ENCODE measurements around the gene EVA1A. TPM values are rescaled to one million over a fixed set of nuclear protein-coding genes. Genes with fewer than 3 reads are reported as not detected.

The EVA1A gene
- total RNA-seq, 2 experiments from 2014 or later: not detected

GRCh38 chr2:75602724-75603342 is 42.1 kb upstream of the EVA1A start:
- intact Hi-C loops (cut with micrococcal nuclease): no loop called here
- Mint-ChIP-seq H3K27me3 (ENCODE audit: low read depth) (peaks cover 36% of the 10 kb centered on the region), H3K36me3 (ENCODE audit: low read depth) (no peaks in the 10 kb centered on the region), H3K27ac (no peak overlapping the region), H3K4me1 (ENCODE audit: low read depth) (no peaks in the 10 kb centered on the region), H3K9me3 (no peaks in the 10 kb centered on the region), H3K4me3 (no peak overlapping the region)
- CTCF ChIA-PET: interaction anchor here (0.7 kb wide), 1 partner anchor 145 kb away, joined by 3 read pairs; no protein-coding TSS in a partner anchor
- DNase-seq: no peak

GRCh38 chr2:75600461-75601011 is 39.8 kb upstream of the EVA1A start:
- intact Hi-C loops (cut with micrococcal nuclease): no loop called here
- CTCF ChIA-PET: interaction anchor here (2.6 kb wide), 1 partner anchor 8 kb away, joined by 11 read pairs; no protein-coding TSS in a partner anchor

GRCh38 chr2:75598589-75599155 is 37.9 kb upstream of the EVA1A start:
- CTCF ChIA-PET: interaction anchor here (2.6 kb wide), 1 partner anchor 10 kb away, joined by 11 read pairs; no protein-coding TSS in a partner anchor
- peaks cover 4% of the 10 kb centered on the region for H3K27me3 Mint-ChIP-seq (ENCODE audit: low read depth)
- intact Hi-C loops (cut with micrococcal nuclease): no loop called here

More at GRCh38 chr2:75600461-75601011, 39.8 kb upstream of the EVA1A start:
- H3K36me3 Mint-ChIP-seq (ENCODE audit: low read depth): no peaks in the 10 kb centered on the region
- no peaks in the 10 kb centered on the region for H3K4me1 Mint-ChIP-seq (ENCODE audit: low read depth)
- H3K27me3 Mint-ChIP-seq (ENCODE audit: low read depth): peaks cover 14% of the 10 kb centered on the region
- no peaks in the 10 kb centered on the region for H3K9me3 Mint-ChIP-seq
- no peak overlapping the region for H3K27ac Mint-ChIP-seq
- DNase-seq: no peak
- no peak overlapping the region for H3K4me3 Mint-ChIP-seq

GRCh38 chr2:75597949-75598348 is 37.2 kb upstream of the EVA1A start:
- DNase-seq: no peak
- no peaks in the 10 kb centered on the region for H3K27me3 Mint-ChIP-seq (ENCODE audit: low read depth)
- no peaks in the 10 kb centered on the region for H3K9me3 Mint-ChIP-seq
- H3K27ac Mint-ChIP-seq: no peak overlapping the region
- intact Hi-C loops (cut with micrococcal nuclease): no loop called here
- H3K4me3 Mint-ChIP-seq: no peak overlapping the region
- no peaks in the 10 kb centered on the region for H3K36me3 Mint-ChIP-seq (ENCODE audit: low read depth)
- CTCF ChIA-PET: no interaction called here
- no peaks in the 10 kb centered on the region for H3K4me1 Mint-ChIP-seq (ENCODE audit: low read depth)

More at GRCh38 chr2:75598589-75599155, 37.9 kb upstream of the EVA1A start:
- no peak for DNase-seq
- no peaks in the 10 kb centered on the region for H3K36me3 Mint-ChIP-seq (ENCODE audit: low read depth)
- H3K27ac Mint-ChIP-seq: no peak overlapping the region
- H3K4me1 Mint-ChIP-seq (ENCODE audit: low read depth): no peaks in the 10 kb centered on the region
- H3K9me3 Mint-ChIP-seq: no peaks in the 10 kb centered on the region
- H3K4me3 Mint-ChIP-seq: no peak overlapping the region

DNA sequence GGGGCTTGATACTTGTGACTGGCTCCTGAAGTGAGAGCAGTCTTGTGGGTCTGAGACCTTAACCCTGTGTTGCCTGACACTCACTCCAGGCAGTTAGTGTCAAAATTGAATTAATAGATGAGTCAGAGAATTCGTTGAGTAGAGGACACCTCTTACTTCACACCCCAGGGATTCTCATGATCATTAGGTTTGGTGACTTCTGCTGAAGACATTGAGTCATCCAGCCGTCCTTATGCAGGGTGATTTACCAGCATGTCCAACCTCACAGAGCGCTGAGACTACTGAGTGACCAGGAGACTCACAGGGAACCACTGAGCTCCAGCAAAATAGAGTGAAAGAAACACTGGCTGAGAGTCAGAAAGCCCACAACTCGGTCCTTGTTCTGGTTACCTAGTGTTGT is 36.0 kb upstream of the EVA1A start:
- CTCF ChIA-PET: interaction anchor here (1.2 to 1.8 kb wide), 2 partner anchors 13 to 31 kb away, joined by 5 to 9 read pairs; no protein-coding TSS in a partner anchor
- Mint-ChIP-seq H3K4me1 (ENCODE audit: low read depth) (peaks cover 4% of the 10 kb centered on the region), H3K27ac (no peak overlapping the region), H3K4me3 (no peak overlapping the region), H3K27me3 (ENCODE audit: low read depth) (no peaks in the 10 kb centered on the region), H3K36me3 (ENCODE audit: low read depth) (no peaks in the 10 kb centered on the region), H3K9me3 (no peaks in the 10 kb centered on the region)
- intact Hi-C loops (cut with micrococcal nuclease): no loop called here
- DNase-seq: no peak

- Mint-ChIP-seq H3K9me3 (no peaks in the 10 kb centered on the region), H3K4me1 (ENCODE audit: low read depth) (peaks cover 4% of the 10 kb centered on the region), H3K36me3 (ENCODE audit: low read depth) (no peaks in the 10 kb centered on the region), H3K27ac (no peak overlapping the region), H3K27me3 (ENCODE audit: low read depth) (no peaks in the 10 kb centered on the region), H3K4me3 (no peak overlapping the region)
- no peak for DNase-seq
- intact Hi-C loops (cut with micrococcal nuclease): no loop called here
- CTCF ChIA-PET: interaction anchor here (1.2 to 1.8 kb wide), 2 partner anchors 14 to 32 kb away, joined by 5 to 9 read pairs; no protein-coding TSS in a partner anchor
Observed at GRCh38 chr2:75595541-75596395, 35.0 kb upstream of the EVA1A start.

- Mint-ChIP-seq H3K27me3 (ENCODE audit: low read depth) (no peaks in the 10 kb centered on the region), H3K9me3 (peaks cover 3% of the 10 kb centered on the region), H3K4me1 (ENCODE audit: low read depth) (peaks cover 4% of the 10 kb centered on the region), H3K36me3 (ENCODE audit: low read depth) (no peaks in the 10 kb centered on the region), H3K27ac (no peak overlapping the region), H3K4me3 (no peak overlapping the region)
- no peak for DNase-seq
- CTCF ChIA-PET: no interaction called here
- intact Hi-C loops (cut with micrococcal nuclease): no loop called here
Observed at GRCh38 chr2:75594596-75594995, 33.9 kb upstream of the EVA1A start.

DNA sequence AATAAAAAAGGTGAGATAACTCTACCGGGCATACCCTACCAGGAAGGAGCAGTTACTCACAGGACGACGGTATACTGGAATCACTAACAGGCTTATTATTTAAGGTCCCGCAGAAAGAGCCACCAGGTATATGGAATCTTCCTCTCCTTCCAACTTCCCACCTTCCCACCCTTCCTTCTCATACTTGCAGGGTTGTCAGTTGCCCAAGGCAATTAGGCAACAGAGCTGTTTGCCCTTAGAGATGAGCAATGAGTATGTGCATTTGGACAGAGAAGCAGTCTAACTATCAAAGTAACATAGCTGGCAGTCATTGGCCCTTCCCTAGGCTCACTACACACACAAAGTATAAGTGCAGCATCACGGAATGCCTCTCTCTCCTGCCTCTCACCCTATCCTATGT is 32.1 kb upstream of the EVA1A start:
- DNase-seq: no peak
- Mint-ChIP-seq H3K4me1 (ENCODE audit: low read depth) (peaks cover 4% of the 10 kb centered on the region), H3K36me3 (ENCODE audit: low read depth) (no peaks in the 10 kb centered on the region), H3K9me3 (peaks cover 3% of the 10 kb centered on the region), H3K27ac (no peak overlapping the region), H3K4me3 (no peak overlapping the region), H3K27me3 (ENCODE audit: low read depth) (peaks cover 2% of the 10 kb centered on the region)
- intact Hi-C loops (cut with micrococcal nuclease): no loop called here
- CTCF ChIA-PET: interaction anchor here (1.0 kb wide), 1 partner anchor 16 kb away, joined by 3 read pairs; no protein-coding TSS in a partner anchor

- peak; percentile 17 for DNase-seq
- CTCF ChIA-PET: no interaction called here
- Mint-ChIP-seq H3K36me3 (ENCODE audit: low read depth) (no peaks in the 10 kb centered on the region), H3K9me3 (peaks cover 3% of the 10 kb centered on the region), H3K4me1 (ENCODE audit: low read depth) (peaks cover 4% of the 10 kb centered on the region), H3K27me3 (ENCODE audit: low read depth) (peaks cover 2% of the 10 kb centered on the region), H3K4me3 (no peak overlapping the region), H3K27ac (no peak overlapping the region)
- intact Hi-C loops (cut with micrococcal nuclease): no loop called here
Observed at GRCh38 chr2:75592030-75592429, 31.3 kb upstream of the EVA1A start.

DNA sequence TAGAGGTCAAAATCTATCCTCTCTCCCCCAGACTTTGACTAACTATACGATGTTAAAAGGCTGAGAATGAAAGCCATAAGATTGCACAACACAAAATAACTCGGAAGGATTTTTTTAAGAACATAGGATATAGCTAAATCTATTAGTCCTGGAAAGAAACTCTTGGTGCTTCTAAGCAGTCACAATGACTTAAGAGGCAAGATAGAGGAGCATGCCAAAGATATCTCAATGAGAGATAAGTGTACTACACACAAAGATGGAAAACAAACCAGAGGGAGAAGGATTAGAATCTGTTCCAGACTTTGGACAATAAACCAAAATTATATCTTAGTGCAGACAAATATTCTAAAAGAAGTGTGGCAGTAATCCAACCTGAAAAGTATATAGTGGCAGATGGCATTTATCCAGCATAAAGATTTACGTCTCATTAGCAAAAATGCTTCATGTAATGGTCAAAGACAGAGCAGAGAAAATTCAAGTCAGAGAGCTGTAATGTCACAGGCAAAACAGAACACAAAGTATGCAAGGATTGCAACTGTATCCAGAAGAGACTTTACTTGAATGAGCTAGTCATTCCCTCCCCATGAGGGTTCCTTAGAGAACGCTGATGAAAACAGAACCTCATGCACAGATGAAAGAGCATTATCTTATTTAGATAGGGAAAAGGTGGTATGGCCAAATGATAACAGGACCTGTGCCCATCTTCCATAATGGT is 28.8 kb upstream of the EVA1A start:
- Mint-ChIP-seq H3K36me3 (ENCODE audit: low read depth) (no peaks in the 10 kb centered on the region), H3K9me3 (peaks cover 3% of the 10 kb centered on the region), H3K4me1 (ENCODE audit: low read depth) (peaks cover 4% of the 10 kb centered on the region), H3K27ac (no peak overlapping the region), H3K27me3 (ENCODE audit: low read depth) (peaks cover 2% of the 10 kb centered on the region), H3K4me3 (no peak overlapping the region)
- no peak for DNase-seq
- CTCF ChIA-PET: no interaction called here
- intact Hi-C loops (cut with micrococcal nuclease): no loop called here

GRCh38 chr2:75587954-75588587 is 27.3 kb upstream of the EVA1A start:
- Mint-ChIP-seq H3K36me3 (ENCODE audit: low read depth) (no peaks in the 10 kb centered on the region), H3K4me3 (no peak overlapping the region), H3K4me1 (ENCODE audit: low read depth) (peaks cover 4% of the 10 kb centered on the region), H3K9me3 (peaks cover 3% of the 10 kb centered on the region), H3K27ac (no peak overlapping the region), H3K27me3 (ENCODE audit: low read depth) (peaks cover 2% of the 10 kb centered on the region)
- no peak for DNase-seq
- CTCF ChIA-PET: interaction anchor here (0.6 to 2.3 kb wide), 2 partner anchors 21 to 75 kb away, joined by 3 to 10 read pairs; no protein-coding TSS in a partner anchor
- intact Hi-C loops (cut with micrococcal nuclease): no loop called here

Data from activated naive CD4-positive, alpha-beta T cell treated with anti-CD3 and anti-CD28 coated beads for 36 hours (primary cell).